ENCODE measurements around the gene IRF5.

The IRF5 gene

GRCh38 chr7:128922496-128923410, 15.0 kb upstream of the IRF5 start:
- no peak for DNase-seq
- H3K23ac ChIP-seq (ENCODE audit: low read length): no peak overlapping the region
- H2BK5ac ChIP-seq (ENCODE audit: low read depth, low read length, poor library complexity): no peak overlapping the region
- no peak overlapping the region for H2BK12ac ChIP-seq (ENCODE audit: low read length)
- H3K9ac ChIP-seq (ENCODE audit: low read length): no peak overlapping the region
- H2BK120ac ChIP-seq (ENCODE audit: insufficient read depth, low read length, poor library complexity): no peak overlapping the region
- H3K79me2 ChIP-seq (ENCODE audit: control insufficient read depth, insufficient read depth, low read length, poor library complexity): no peaks in the 10 kb centered on the region
- no CpG with 5 or more reads among the region's 16 CpGs for WGBS (ENCODE audit: extremely low coverage, insufficient coverage, insufficient read length)
- no peak overlapping the region for H2AK5ac ChIP-seq (ENCODE audit: low read length)
- H3K4ac ChIP-seq (ENCODE audit: low read depth, low read length): no peak overlapping the region
- no peak overlapping the region for H3K4me2 ChIP-seq (ENCODE audit: low read length)
- no peak overlapping the region for H3K18ac ChIP-seq (ENCODE audit: low read length)
- no peaks in the 10 kb centered on the region for H3K79me1 ChIP-seq (ENCODE audit: low read length)
- H3K36me3 ChIP-seq (ENCODE audit: control insufficient read depth in 1 of 2, insufficient read depth in 2 of 2, low read length in 2 of 2): no peaks in the 10 kb centered on the region
- H3K9me3 ChIP-seq (ENCODE audit: insufficient read depth, low read depth, low read length): no peaks in the 10 kb centered on the region
- no peak overlapping the region for H4K12ac ChIP-seq (ENCODE audit: low read depth, low read length)
- H4K91ac ChIP-seq (ENCODE audit: low read depth, low read length): no peak overlapping the region
- H2AFZ ChIP-seq (ENCODE audit: insufficient read depth, low read length, poor library complexity): no peak overlapping the region
- no peak overlapping the region for H4K8ac ChIP-seq (ENCODE audit: low read depth, low read length)
- no peak overlapping the region for H3K4me3 ChIP-seq (ENCODE audit: low read depth, low read length)
- no peak overlapping the region for H3K14ac ChIP-seq (ENCODE audit: low read length)
- peaks cover 8% of the 10 kb centered on the region for H3K27me3 ChIP-seq (ENCODE audit: insufficient read depth, low read length)
- H3K27ac ChIP-seq (ENCODE audit: low read depth, low read length): no peak overlapping the region
- no peaks in the 10 kb centered on the region for H3K4me1 ChIP-seq (ENCODE audit: control insufficient read depth in 1 of 2, insufficient read depth in 2 of 2, low read length in 2 of 2)

GRCh38 chr7:128923411-128923800, 14.3 kb upstream of the IRF5 start:
- Histone ChIP-seq H3K27ac (ENCODE audit: low read depth, low read length) (no peak overlapping the region), H3K14ac (ENCODE audit: low read length) (no peak overlapping the region), H3K79me1 (ENCODE audit: low read length) (no peaks in the 10 kb centered on the region), H3K79me2 (ENCODE audit: control insufficient read depth, insufficient read depth, low read length, poor library complexity) (no peaks in the 10 kb centered on the region), H3K4ac (ENCODE audit: low read depth, low read length) (no peak overlapping the region), H3K4me3 (ENCODE audit: low read depth, low read length) (no peak overlapping the region), H4K8ac (ENCODE audit: low read depth, low read length) (no peak overlapping the region), H3K36me3 (ENCODE audit: control insufficient read depth in 1 of 2, insufficient read depth in 2 of 2, low read length in 2 of 2) (no peaks in the 10 kb centered on the region), H2BK12ac (ENCODE audit: low read length) (no peak overlapping the region), H2BK5ac (ENCODE audit: low read depth, low read length, poor library complexity) (no peak overlapping the region), H3K18ac (ENCODE audit: low read length) (no peak overlapping the region), H3K9me3 (ENCODE audit: insufficient read depth, low read depth, low read length) (peaks cover 4% of the 10 kb centered on the region), H2AK5ac (ENCODE audit: low read length) (no peak overlapping the region), H4K91ac (ENCODE audit: low read depth, low read length) (no peak overlapping the region), H3K4me1 (ENCODE audit: control insufficient read depth in 1 of 2, insufficient read depth in 2 of 2, low read length in 2 of 2) (no peaks in the 10 kb centered on the region), H3K23ac (ENCODE audit: low read length) (no peak overlapping the region), H3K9ac (ENCODE audit: low read length) (no peak overlapping the region), H3K4me2 (ENCODE audit: low read length) (no peak overlapping the region), H3K27me3 (ENCODE audit: insufficient read depth, low read length) (peaks cover 8% of the 10 kb centered on the region), H2BK120ac (ENCODE audit: insufficient read depth, low read length, poor library complexity) (no peak overlapping the region), H2AFZ (ENCODE audit: insufficient read depth, low read length, poor library complexity) (no peak overlapping the region), H4K12ac (ENCODE audit: low read depth, low read length) (no peak overlapping the region)
- WGBS (ENCODE audit: extremely low coverage, insufficient coverage, insufficient read length): no CpG with 5 or more reads among the region's 5 CpGs
- DNase-seq: no peak

- Histone ChIP-seq H3K9me3 (ENCODE audit: insufficient read depth, low read depth, low read length) (peaks cover 5% of the 10 kb centered on the region), H2BK5ac (ENCODE audit: low read depth, low read length, poor library complexity) (no peak overlapping the region), H3K27ac (ENCODE audit: low read depth, low read length) (no peak overlapping the region), H4K91ac (ENCODE audit: low read depth, low read length) (no peak overlapping the region), H3K14ac (ENCODE audit: low read length) (no peak overlapping the region), H3K18ac (ENCODE audit: low read length) (no peak overlapping the region), H3K4me3 (ENCODE audit: low read depth, low read length) (no peak overlapping the region), H2BK12ac (ENCODE audit: low read length) (no peak overlapping the region), H3K79me1 (ENCODE audit: low read length) (no peaks in the 10 kb centered on the region), H3K9ac (ENCODE audit: low read length) (no peak overlapping the region), H4K12ac (ENCODE audit: low read depth, low read length) (no peak overlapping the region), H3K79me2 (ENCODE audit: control insufficient read depth, insufficient read depth, low read length, poor library complexity) (no peaks in the 10 kb centered on the region), H3K36me3 (ENCODE audit: control insufficient read depth in 1 of 2, insufficient read depth in 2 of 2, low read length in 2 of 2) (no peaks in the 10 kb centered on the region), H2BK120ac (ENCODE audit: insufficient read depth, low read length, poor library complexity) (no peak overlapping the region), H2AFZ (ENCODE audit: insufficient read depth, low read length, poor library complexity) (no peak overlapping the region), H3K23ac (ENCODE audit: low read length) (no peak overlapping the region), H2AK5ac (ENCODE audit: low read length) (no peak overlapping the region), H3K4me1 (ENCODE audit: control insufficient read depth in 1 of 2, insufficient read depth in 2 of 2, low read length in 2 of 2) (no peaks in the 10 kb centered on the region), H3K27me3 (ENCODE audit: insufficient read depth, low read length) (peaks cover 8% of the 10 kb centered on the region), H3K4me2 (ENCODE audit: low read length) (no peak overlapping the region), H3K4ac (ENCODE audit: low read depth, low read length) (no peak overlapping the region), H4K8ac (ENCODE audit: low read depth, low read length) (no peak overlapping the region)
- DNase-seq: no peak
- WGBS (ENCODE audit: extremely low coverage, insufficient coverage, insufficient read length): no CpG with 5 or more reads among the region's 8 CpGs
Measured at GRCh38 chr7:128924707-128925588, 12.8 kb upstream of the IRF5 start.

DNA sequence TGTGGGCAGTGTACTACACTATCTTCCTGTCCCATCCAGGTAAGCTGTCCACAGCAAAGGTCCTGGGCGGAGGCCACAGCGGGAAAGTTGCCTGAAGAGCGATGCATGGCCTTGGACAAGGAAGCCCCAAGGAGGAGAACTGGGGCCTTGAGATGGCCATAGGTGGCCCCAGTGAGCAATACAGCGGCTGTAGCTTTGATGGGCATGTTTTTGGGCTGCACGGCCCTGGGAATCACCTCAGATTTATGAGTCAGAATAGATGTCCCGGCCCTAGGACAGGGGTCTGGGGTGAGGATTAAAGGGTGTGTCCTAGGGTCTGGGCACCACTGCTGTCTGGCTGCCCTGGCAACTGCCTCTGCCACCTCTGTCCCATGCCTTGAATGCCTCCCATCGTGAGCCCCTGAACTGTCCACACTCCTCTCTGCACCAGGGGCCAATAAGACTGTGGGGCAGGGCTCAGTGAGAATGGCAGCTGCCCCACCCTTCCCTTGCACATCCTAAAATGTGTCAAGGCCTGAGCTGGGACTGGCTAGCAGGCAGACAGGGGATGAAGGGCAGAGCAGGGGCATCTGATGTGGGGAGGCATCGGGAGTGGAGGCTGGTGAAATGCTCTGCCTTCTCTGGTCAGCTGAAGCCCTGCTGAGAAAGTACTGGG, 9.4 kb upstream of the IRF5 start:
- Histone ChIP-seq H3K4me3 (ENCODE audit: low read depth, low read length) (no peak overlapping the region), H3K36me3 (ENCODE audit: control insufficient read depth in 1 of 2, insufficient read depth in 2 of 2, low read length in 2 of 2) (no peaks in the 10 kb centered on the region), H3K14ac (ENCODE audit: low read length) (no peak overlapping the region), H3K23ac (ENCODE audit: low read length) (no peak overlapping the region), H4K8ac (ENCODE audit: low read depth, low read length) (no peak overlapping the region), H3K79me1 (ENCODE audit: low read length) (no peaks in the 10 kb centered on the region), H3K4me1 (ENCODE audit: control insufficient read depth in 1 of 2, insufficient read depth in 2 of 2, low read length in 2 of 2) (no peaks in the 10 kb centered on the region), H3K4me2 (ENCODE audit: low read length) (no peak overlapping the region), H3K9me3 (ENCODE audit: insufficient read depth, low read depth, low read length) (peaks cover 5% of the 10 kb centered on the region), H2BK120ac (ENCODE audit: insufficient read depth, low read length, poor library complexity) (no peak overlapping the region), H3K27me3 (ENCODE audit: insufficient read depth, low read length) (no peaks in the 10 kb centered on the region), H3K27ac (ENCODE audit: low read depth, low read length) (no peak overlapping the region), H2BK5ac (ENCODE audit: low read depth, low read length, poor library complexity) (no peak overlapping the region), H4K12ac (ENCODE audit: low read depth, low read length) (no peak overlapping the region), H3K4ac (ENCODE audit: low read depth, low read length) (no peak overlapping the region), H3K9ac (ENCODE audit: low read length) (no peak overlapping the region), H2AK5ac (ENCODE audit: low read length) (no peak overlapping the region), H2AFZ (ENCODE audit: insufficient read depth, low read length, poor library complexity) (no peak overlapping the region), H3K79me2 (ENCODE audit: control insufficient read depth, insufficient read depth, low read length, poor library complexity) (no peaks in the 10 kb centered on the region), H4K91ac (ENCODE audit: low read depth, low read length) (no peak overlapping the region), H3K18ac (ENCODE audit: low read length) (no peak overlapping the region), H2BK12ac (ENCODE audit: low read length) (no peak overlapping the region)
- DNase-seq: no peak
- no CpG with 5 or more reads among the region's 8 CpGs for WGBS (ENCODE audit: extremely low coverage, insufficient coverage, insufficient read length)
